Measurements from ENCODE around the gene MRPL37.

MRPL37 gene

GRCh38 chr1:54240741-54241335 lies 40.9 kb downstream of the MRPL37 start:
- DNase-seq (ENCODE audit: insufficient read length, low spot score) (no peak), FAIRE-seq (no peak)
- no peak for TF ChIP-seq CTCF (IDR thresholded peaks at IDR 0.05; ENCODE audit: insufficient read depth, missing control alignments)

- no peak for FAIRE-seq
- no peak for TF ChIP-seq CTCF (IDR thresholded peaks at IDR 0.05; ENCODE audit: insufficient read depth, missing control alignments)
- no peak for DNase-seq (ENCODE audit: insufficient read length, low spot score)
Measured at GRCh38 chr1:54241364-54241763, 41.4 kb downstream of the MRPL37 start.

GRCh38 chr1:54243022-54243421 lies 43.1 kb downstream of the MRPL37 start:
- no peak for TF ChIP-seq CTCF (IDR thresholded peaks at IDR 0.05; ENCODE audit: insufficient read depth, missing control alignments)
- DNase-seq (ENCODE audit: insufficient read length, low spot score) (no peak), FAIRE-seq (no peak)

GRCh38 chr1:54244655-54245054 lies 44.7 kb downstream of the MRPL37 start:
- DNase-seq (ENCODE audit: insufficient read length, low spot score) (no peak), FAIRE-seq (no peak)
- TF ChIP-seq CTCF (IDR thresholded peaks at IDR 0.05; ENCODE audit: insufficient read depth, missing control alignments) = no peak

- FAIRE-seq = no peak
Measured at GRCh38 chr1:54245501-54245900, 45.5 kb downstream of the MRPL37 start.

GRCh38 chr1:54246116-54246721 lies 46.3 kb downstream of the MRPL37 start:
- FAIRE-seq (peak; percentile 74), DNase-seq (ENCODE audit: insufficient read length, low spot score) (peak; percentile 72)
- TF ChIP-seq CTCF (IDR thresholded peaks at IDR 0.05; ENCODE audit: insufficient read depth, missing control alignments) = no peak

More at GRCh38 chr1:54245501-54245900, 45.5 kb downstream of the MRPL37 start:
- no peak for DNase-seq (ENCODE audit: insufficient read length, low spot score)
- TF ChIP-seq CTCF (IDR thresholded peaks at IDR 0.05; ENCODE audit: insufficient read depth, missing control alignments) = no peak

- FAIRE-seq (no peak), DNase-seq (ENCODE audit: insufficient read length, low spot score) (no peak)
- TF ChIP-seq CTCF (IDR thresholded peaks at IDR 0.05; ENCODE audit: insufficient read depth, missing control alignments) = no peak
Measured at GRCh38 chr1:54247863-54248515, 48.0 kb downstream of the MRPL37 start.
